SK-N-SH (cell line): ENCODE measurements around the gene PIP4K2C. TPM values are rescaled to one million over a fixed set of nuclear protein-coding genes. Genes with fewer than 3 reads are reported as not detected.

Experiments used
- CTCF ChIA-PET: fragments of 300-600, 350-600 bp; formaldehyde crosslinking; extraction: SDS; loops from one replicate; lab custom pipeline; 2021; lab: Yijun Ruan, JAX
- POLR2A ChIA-PET: fragments of 350-600 bp; sonication (Branson Sonifier 250); formaldehyde crosslinking; extraction: SDS; loops from one replicate; lab custom pipeline; 2020; ENCODE audit warnings: antibody characterized with exemption, inconsistent platforms; lab: Yijun Ruan, JAX
- DNase-seq: peaks from one replicate; pipeline ENCODE4 v3.0.0; 2012
- H2AFZ ChIP-seq: fragments of 200-600 bp; sonication (generic); 2 replicates; pipeline ENCODE4 v1.8.1; 2016; ENCODE audit warnings: antibody characterized with exemption, mild to moderate bottlenecking, low read depth
- H3F3A ChIP-seq: fragments of 200-600 bp; sonication (generic); replicated peaks from 2 replicates; pipeline ENCODE3; 2016; ENCODE audit warnings: antibody characterized with exemption, mild to moderate bottlenecking; ENCODE audit not compliant: insufficient read depth
- H3K27ac ChIP-seq, 2 experiments: fragments of 200-500 bp in 1 of 2; fragments of 200-600 bp in 1 of 2; sonication (Bioruptor generic) in 1 of 2; sonication (generic), shearing (Covaris generic) in 1 of 2; 2 replicates each; pipeline versions ENCODE4 v1.5.1 to v1.6.1; 2014 to 2016; ENCODE audit warnings: low read depth in 2 of 2, inconsistent platforms in 1 of 2, low read length in 1 of 2, mild to moderate bottlenecking in 1 of 2, mixed read lengths in 1 of 2
- H3K27me3 ChIP-seq: fragments of 200-600 bp; sonication (generic), shearing (Covaris generic); 2 replicates; pipeline ENCODE4 v1.6.1; 2016; ENCODE audit warnings: mixed run types; ENCODE audit not compliant: insufficient read depth
- H3K36me3 ChIP-seq, 2 experiments: fragments of 200-500 bp in 1 of 2; fragments of 200-600 bp in 1 of 2; sonication (Bioruptor generic) in 1 of 2; sonication (generic) in 1 of 2; replicated peaks in 1 of 2; 2 replicates each; pipeline versions ENCODE3 to v1.5.1; 2014 to 2016; ENCODE audit warnings: low read length in 1 of 2, mild to moderate bottlenecking in 1 of 2; ENCODE audit not compliant: insufficient read depth in 2 of 2, control insufficient read depth in 1 of 2
- H3K4me1 ChIP-seq, 2 experiments: fragments of 200-500 bp in 1 of 2; fragments of 200-600 bp in 1 of 2; sonication (Bioruptor generic) in 1 of 2; sonication (generic), shearing (Covaris generic) in 1 of 2; 2 replicates each; pipeline versions ENCODE4 v1.5.1 to v1.6.1; 2014 to 2016; ENCODE audit warnings: low read depth in 1 of 2, low read length in 1 of 2, mixed run types in 1 of 2; ENCODE audit not compliant: insufficient read depth in 2 of 2, control insufficient read depth in 1 of 2
- H3K4me2 ChIP-seq: fragments of 200-600 bp; sonication (generic), shearing (Covaris generic); 2 replicates; pipeline ENCODE4 v1.6.1; 2017; ENCODE audit warnings: mixed run types
- H3K4me3 ChIP-seq, 2 experiments: fragments of 200-500 bp in 1 of 2; fragments of 200-600 bp in 1 of 2; sonication (Bioruptor generic) in 1 of 2; sonication (generic), shearing (Covaris generic) in 1 of 2; 2 replicates each; pipeline versions ENCODE4 v1.5.1 to v1.8.1; 2014 to 2016; ENCODE audit warnings: low read depth in 2 of 2, inconsistent platforms in 1 of 2, low read length in 1 of 2, mild to moderate bottlenecking in 1 of 2, mixed read lengths in 1 of 2, moderate library complexity in 1 of 2
- H3K79me2 ChIP-seq: fragments of 200-600 bp; sonication (generic); 2 replicates; pipeline ENCODE4 v1.8.1; 2017; ENCODE audit warnings: mild to moderate bottlenecking; ENCODE audit not compliant: insufficient read depth
- H3K9ac ChIP-seq: fragments of 200-600 bp; sonication (generic); 2 replicates; pipeline ENCODE4 v1.6.1; 2017; ENCODE audit warnings: mixed run types
- H3K9me2 ChIP-seq: fragments of 200-600 bp; sonication (generic); 2 replicates; pipeline ENCODE4 v1.6.1; 2017; ENCODE audit warnings: mixed run types
- H3K9me3 ChIP-seq: fragments of 200-600 bp; sonication (generic); 2 replicates; pipeline ENCODE4 v1.6.1; 2017; ENCODE audit warnings: mixed run types, mild to moderate bottlenecking, moderate library complexity
- H4K20me1 ChIP-seq: fragments of 200-600 bp; sonication (generic); 2 replicates; pipeline ENCODE4 v1.6.1; 2017; ENCODE audit warnings: mild to moderate bottlenecking, mixed run types; ENCODE audit not compliant: insufficient read depth
- EP300 ChIP-seq, 2 experiments: IDR thresholded peaks; 2 replicates each; pipeline versions ENCODE4 v1.4.0 to v1.6.1; 2012; ENCODE audit warnings: borderline replicate concordance in 1 of 2, low read depth in 1 of 2, low read length in 1 of 2
- FOXJ3 ChIP-seq: sonication (generic); formaldehyde crosslinking; IDR thresholded peaks from 2 replicates; pipeline ENCODE4 v1.5.1; 2020; ENCODE audit warnings: mild to moderate bottlenecking, missing genetic modification reagents
- FOXM1 ChIP-seq: IDR thresholded peaks from 2 replicates; pipeline ENCODE4 v1.4.0; 2012; ENCODE audit warnings: low read depth, mild to moderate bottlenecking
- NFIC ChIP-seq: IDR thresholded peaks from 2 replicates; pipeline ENCODE4 v1.4.0; 2012; ENCODE audit warnings: borderline replicate concordance
- TEAD4 ChIP-seq: IDR thresholded peaks from 2 replicates; pipeline ENCODE4 v1.4.0; 2012; ENCODE audit warnings: mild to moderate bottlenecking, borderline replicate concordance; ENCODE audit not compliant: insufficient read depth
- YY1 ChIP-seq: IDR thresholded peaks from 2 replicates; pipeline ENCODE4 v1.4.0; 2012; ENCODE audit warnings: low read depth, mild to moderate bottlenecking
- WGBS: methylation state at CpG from one replicate; pipeline ENCODE4 v1.1.6; 2017; ENCODE audit warnings: low lambda C conversion rate; 5-methylcytosine and 5-hydroxymethylcytosine counted together
- polyA plus RNA-seq, 3 experiments: library from polyadenylated mRNA; depleted of rRNA; stranded (reverse); fragments of >200 nt; gene quantifications; 2 replicates each; pipeline ENCODE4 v1.2.3, GENCODE V29; 2012
- TF ChIP-seq, protein P1 (sequence below): IDR thresholded peaks from 2 replicates; pipeline ENCODE4 v1.4.0; 2012; ENCODE audit warnings: low read depth, borderline replicate concordance
- TF ChIP-seq, protein P2 (sequence below): fragments of 150-350 bp; IDR thresholded peaks from 2 replicates; pipeline ENCODE4 v1.6.1; 2017; ENCODE audit warnings: antibody characterized with exemption, low read length, low read depth, borderline replicate concordance
- TF ChIP-seq, protein P3 (sequence below): IDR thresholded peaks from 2 replicates; pipeline ENCODE4 v1.4.0; 2012; ENCODE audit warnings: low read depth, borderline replicate concordance

The PIP4K2C gene
- polyA plus RNA-seq, 1 of the 3 experiments (the other 2 are of a cell fraction) = 34.2 TPM

- POLR2A ChIA-PET = interaction anchor here (0.5 to 2.6 kb wide), 5 partner anchors 9 to 1363 kb away, joined by 3 to 13 read pairs (median 4); partner anchors contain the start of genes ARHGEF25 and DDIT3
- Histone ChIP-seq H3K9ac (peak overlapping the region; percentile 95), H3K9me3 (no peaks in the 10 kb centered on the region), H4K20me1 (peaks cover 17% of the 10 kb centered on the region), H3K36me3 (peaks cover 13 to 26% of the 10 kb centered on the region in 2 experiments), H3K4me2 (peak overlapping the region; percentile 97), H3K4me3 (peak overlapping the region; percentile 84 to 86), H3K9me2 (no peaks in the 10 kb centered on the region), H2AFZ (no peak overlapping the region), H3K27ac (peak overlapping the region; percentile 55 to 67; a peak in 2 of 4 replicates), H3K27me3 (no peaks in the 10 kb centered on the region), H3K4me1 (peaks cover 16 to 20% of the 10 kb centered on the region in 2 experiments; a peak in 3 of 4 replicates), H3F3A (peaks cover 26% of the 10 kb centered on the region), H3K79me2 (peaks cover 69% of the 10 kb centered on the region)
- 74% methylated on average over 12 of the region's 15 CpGs for WGBS
- no peak for DNase-seq
- CTCF ChIA-PET = interaction anchor here (1.1 to 2.3 kb wide), 6 partner anchors 10 to 308 kb away, joined by 3 to 10 read pairs (median 4); partner anchors contain the start of gene DDIT3
- TF ChIP-seq FOXJ3 (no peak), TEAD4 (no peak), EP300 (IDR thresholded peaks at IDR 0.05; ENCODE audit: borderline replicate concordance in 1 of 2, low read depth in 1 of 2, low read length in 1 of 2) (no peak), NFIC (no peak), YY1 (no peak), FOXM1 (no peak)
- TF ChIP-seq, protein P1, sequence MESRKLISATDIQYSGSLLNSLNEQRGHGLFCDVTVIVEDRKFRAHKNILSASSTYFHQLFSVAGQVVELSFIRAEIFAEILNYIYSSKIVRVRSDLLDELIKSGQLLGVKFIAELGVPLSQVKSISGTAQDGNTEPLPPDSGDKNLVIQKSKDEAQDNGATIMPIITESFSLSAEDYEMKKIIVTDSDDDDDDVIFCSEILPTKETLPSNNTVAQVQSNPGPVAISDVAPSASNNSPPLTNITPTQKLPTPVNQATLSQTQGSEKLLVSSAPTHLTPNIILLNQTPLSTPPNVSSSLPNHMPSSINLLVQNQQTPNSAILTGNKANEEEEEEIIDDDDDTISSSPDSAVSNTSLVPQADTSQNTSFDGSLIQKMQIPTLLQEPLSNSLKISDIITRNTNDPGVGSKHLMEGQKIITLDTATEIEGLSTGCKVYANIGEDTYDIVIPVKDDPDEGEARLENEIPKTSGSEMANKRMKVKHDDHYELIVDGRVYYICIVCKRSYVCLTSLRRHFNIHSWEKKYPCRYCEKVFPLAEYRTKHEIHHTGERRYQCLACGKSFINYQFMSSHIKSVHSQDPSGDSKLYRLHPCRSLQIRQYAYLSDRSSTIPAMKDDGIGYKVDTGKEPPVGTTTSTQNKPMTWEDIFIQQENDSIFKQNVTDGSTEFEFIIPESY = no peak
- TF ChIP-seq, protein P2, sequence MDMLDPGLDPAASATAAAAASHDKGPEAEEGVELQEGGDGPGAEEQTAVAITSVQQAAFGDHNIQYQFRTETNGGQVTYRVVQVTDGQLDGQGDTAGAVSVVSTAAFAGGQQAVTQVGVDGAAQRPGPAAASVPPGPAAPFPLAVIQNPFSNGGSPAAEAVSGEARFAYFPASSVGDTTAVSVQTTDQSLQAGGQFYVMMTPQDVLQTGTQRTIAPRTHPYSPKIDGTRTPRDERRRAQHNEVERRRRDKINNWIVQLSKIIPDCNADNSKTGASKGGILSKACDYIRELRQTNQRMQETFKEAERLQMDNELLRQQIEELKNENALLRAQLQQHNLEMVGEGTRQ = no peak
- TF ChIP-seq, protein P3, sequence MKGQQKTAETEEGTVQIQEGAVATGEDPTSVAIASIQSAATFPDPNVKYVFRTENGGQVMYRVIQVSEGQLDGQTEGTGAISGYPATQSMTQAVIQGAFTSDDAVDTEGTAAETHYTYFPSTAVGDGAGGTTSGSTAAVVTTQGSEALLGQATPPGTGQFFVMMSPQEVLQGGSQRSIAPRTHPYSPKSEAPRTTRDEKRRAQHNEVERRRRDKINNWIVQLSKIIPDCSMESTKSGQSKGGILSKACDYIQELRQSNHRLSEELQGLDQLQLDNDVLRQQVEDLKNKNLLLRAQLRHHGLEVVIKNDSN = no peak
These were observed 45.1 kb upstream of the PIP4K2C start for GRCh38 chr12:57545809-57546437.
